Fibroblast of lung (primary cell): ENCODE data around the gene DNTT. TPM values are rescaled to one million over a fixed set of nuclear protein-coding genes. Genes with fewer than 3 reads are reported as not detected.

Experiments used
- DNase-seq, 2 donors: peaks; one replicate each; pipeline versions ENCODE4 v3.0.0 to v3.0.0-alpha.2; 2010; ENCODE audit warnings: low read depth in 2 of 2
- H2AFZ ChIP-seq: 2 replicates; pipeline ENCODE4 v1.5.1; 2012; ENCODE audit warnings: low read length, control low read depth, inconsistent platforms
- H3K27ac ChIP-seq: 2 replicates; pipeline ENCODE4 v1.5.1; 2011; ENCODE audit warnings: low read length, control low read depth; ENCODE audit not compliant: insufficient read depth
- H3K27me3 ChIP-seq: 2 replicates; pipeline ENCODE4 v1.5.1; 2011; ENCODE audit warnings: mild to moderate bottlenecking, low read length; ENCODE audit not compliant: control insufficient read depth, insufficient read depth
- H3K36me3 ChIP-seq: 2 replicates; pipeline ENCODE4 v1.5.1; 2011; ENCODE audit warnings: low read length; ENCODE audit not compliant: control insufficient read depth, insufficient read depth
- H3K4me1 ChIP-seq: 2 replicates; pipeline ENCODE4 v1.5.1; 2011; ENCODE audit warnings: low read length; ENCODE audit not compliant: control insufficient read depth, insufficient read depth; ENCODE audit errors: extremely low read depth
- H3K4me2 ChIP-seq: 2 replicates; pipeline ENCODE4 v1.5.1; 2011; ENCODE audit warnings: low read length, control low read depth; ENCODE audit not compliant: insufficient read depth; ENCODE audit errors: extremely low read depth
- H3K4me3 ChIP-seq, 4 experiments: fragments of 200-600 bp in 1 of 4; sonication (generic) in 1 of 4; replicated peaks in 1 of 4; 2 replicates each; pipeline ENCODE4 v1.5.1; 2011 to 2016; ENCODE audit warnings: low read length in 4 of 4, low read depth in 3 of 4, mild to moderate bottlenecking in 3 of 4, control low read depth in 2 of 4, inconsistent platforms in 1 of 4, mixed read lengths in 1 of 4; ENCODE audit not compliant: insufficient read depth in 1 of 4; ENCODE audit errors: control extremely low read depth in 1 of 4
- H3K79me2 ChIP-seq: 2 replicates; pipeline ENCODE4 v1.5.1; 2012; ENCODE audit warnings: mild to moderate bottlenecking, low read length, inconsistent platforms; ENCODE audit not compliant: control insufficient read depth, insufficient read depth
- H3K9ac ChIP-seq: 2 replicates; pipeline ENCODE4 v1.5.1; 2011; ENCODE audit warnings: mild to moderate bottlenecking, low read length, control low read depth; ENCODE audit not compliant: insufficient read depth
- H3K9me3 ChIP-seq: 2 replicates; pipeline ENCODE4 v1.5.1; 2012; ENCODE audit warnings: low read depth, low read length; ENCODE audit not compliant: control insufficient read depth, insufficient read depth
- H4K20me1 ChIP-seq: 2 replicates; pipeline ENCODE4 v1.5.1; 2011; ENCODE audit warnings: low read length; ENCODE audit not compliant: control insufficient read depth, insufficient read depth; ENCODE audit errors: extremely low read depth
- EZH2 ChIP-seq: IDR thresholded peaks from 2 replicates; pipeline ENCODE4 v1.5.1; 2012; ENCODE audit warnings: low read length, control low read depth, mild to moderate bottlenecking; ENCODE audit errors: missing control alignments
- polyA plus RNA-seq, 2 donors: library from polyadenylated mRNA; depleted of rRNA in 1 of 2; stranded (reverse) in 1 of 2; unstranded in 1 of 2; fragments of >200 nt; gene quantifications; 2 replicates each; pipeline ENCODE4 v1.2.1, GENCODE V29; 2011 to 2012; ENCODE audit warnings: missing spikeins in 1 of 2
- total RNA-seq: library from RNA; depleted of rRNA; stranded (reverse); fragments of >200 nt; gene quantifications from 2 replicates; pipeline ENCODE4 v1.2.1, GENCODE V29; 2014
- TF ChIP-seq, protein P1 (sequence below), 2 donors: IDR thresholded peaks in 1 of 2; conservative IDR thresholded peaks in 1 of 2; 1 replicate in 1 of 2; 2 replicates in 1 of 2; pipeline ENCODE4 v1.5.1; 2011 to 2012; ENCODE audit warnings: low read length in 2 of 2, control low read depth in 1 of 2, inconsistent platforms in 1 of 2, low read depth in 1 of 2, mild to moderate bottlenecking in 1 of 2

Gene DNTT
- total and polyA plus RNA-seq, 2 donors (not counting 1 experiment from before 2014, with no cell fraction given) = not detected

DNA sequence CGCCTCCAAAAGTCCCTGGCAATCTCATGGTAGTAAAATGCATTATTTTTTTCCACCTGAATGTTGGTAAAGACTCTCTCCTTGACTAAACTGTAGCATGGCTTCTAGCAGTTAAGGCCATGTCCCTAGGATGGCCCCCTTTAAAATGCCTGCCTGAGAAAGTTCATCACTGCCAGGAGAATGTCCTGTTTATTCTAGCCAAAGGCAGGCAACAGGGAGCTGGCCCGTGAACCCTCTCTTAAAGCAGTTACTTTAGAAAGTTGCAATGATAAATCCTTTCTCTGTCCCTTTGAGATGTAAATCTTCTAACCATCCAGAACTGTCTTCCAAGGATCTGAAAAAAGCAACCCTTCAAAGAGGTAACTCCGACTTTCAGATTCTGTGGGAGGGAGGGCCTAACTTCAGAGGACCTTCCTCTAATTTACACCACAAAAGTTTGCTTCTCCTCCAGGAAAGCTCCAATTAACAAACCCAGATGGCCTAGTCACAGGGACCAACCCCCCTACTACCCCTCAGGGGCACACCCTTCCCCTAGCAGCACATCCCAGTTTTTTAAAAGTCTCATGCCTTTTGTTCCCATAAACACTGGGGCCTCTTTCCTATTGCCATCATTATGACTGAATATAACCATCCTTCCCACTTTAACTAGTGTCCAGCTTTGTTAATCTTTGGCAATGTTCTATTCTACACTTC, 5.5 kb downstream of the DNTT start:
- no peak overlapping the region for H3K27ac ChIP-seq
- H3K36me3 ChIP-seq = no peaks in the 10 kb centered on the region
- H3K79me2 ChIP-seq = no peaks in the 10 kb centered on the region
- no peaks in the 10 kb centered on the region for H4K20me1 ChIP-seq
- no peak for DNase-seq
- H3K9me3 ChIP-seq = no peaks in the 10 kb centered on the region
- H3K9ac ChIP-seq = no peak overlapping the region
- H2AFZ ChIP-seq = no peak overlapping the region
- H3K4me3 ChIP-seq = no peak overlapping the region
- H3K4me1 ChIP-seq = no peaks in the 10 kb centered on the region
- no peak for TF ChIP-seq EZH2
- TF ChIP-seq, protein P1, sequence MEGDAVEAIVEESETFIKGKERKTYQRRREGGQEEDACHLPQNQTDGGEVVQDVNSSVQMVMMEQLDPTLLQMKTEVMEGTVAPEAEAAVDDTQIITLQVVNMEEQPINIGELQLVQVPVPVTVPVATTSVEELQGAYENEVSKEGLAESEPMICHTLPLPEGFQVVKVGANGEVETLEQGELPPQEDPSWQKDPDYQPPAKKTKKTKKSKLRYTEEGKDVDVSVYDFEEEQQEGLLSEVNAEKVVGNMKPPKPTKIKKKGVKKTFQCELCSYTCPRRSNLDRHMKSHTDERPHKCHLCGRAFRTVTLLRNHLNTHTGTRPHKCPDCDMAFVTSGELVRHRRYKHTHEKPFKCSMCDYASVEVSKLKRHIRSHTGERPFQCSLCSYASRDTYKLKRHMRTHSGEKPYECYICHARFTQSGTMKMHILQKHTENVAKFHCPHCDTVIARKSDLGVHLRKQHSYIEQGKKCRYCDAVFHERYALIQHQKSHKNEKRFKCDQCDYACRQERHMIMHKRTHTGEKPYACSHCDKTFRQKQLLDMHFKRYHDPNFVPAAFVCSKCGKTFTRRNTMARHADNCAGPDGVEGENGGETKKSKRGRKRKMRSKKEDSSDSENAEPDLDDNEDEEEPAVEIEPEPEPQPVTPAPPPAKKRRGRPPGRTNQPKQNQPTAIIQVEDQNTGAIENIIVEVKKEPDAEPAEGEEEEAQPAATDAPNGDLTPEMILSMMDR (conservative IDR thresholded peaks at IDR 0.05 in 1 of 2, IDR thresholded peaks at IDR 0.05 in 1 of 2; ENCODE audit: low read depth in 1 of 2, low read length in 2 of 2) = no peak
- H3K4me2 ChIP-seq = no peak overlapping the region
- no peaks in the 10 kb centered on the region for H3K27me3 ChIP-seq

DNA sequence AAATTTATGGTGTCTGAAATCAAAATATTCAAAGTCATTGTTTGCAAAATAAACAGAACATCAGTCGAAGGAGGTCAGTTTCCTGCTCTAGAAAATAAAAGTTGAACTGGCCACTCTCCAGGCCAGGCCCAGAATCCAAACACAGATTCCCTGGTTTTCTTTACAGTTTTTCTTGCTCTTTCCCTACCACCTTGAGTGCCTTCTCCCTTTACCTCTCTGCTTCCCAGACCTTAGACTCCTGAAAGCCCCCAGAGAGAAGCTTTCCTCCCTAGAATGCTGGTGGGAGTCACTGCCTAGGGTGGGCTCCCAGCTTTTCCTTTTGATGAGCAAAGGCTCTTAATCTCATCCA, 6.1 kb downstream of the DNTT start:
- Histone ChIP-seq H3K4me1 (no peaks in the 10 kb centered on the region), H2AFZ (no peak overlapping the region), H3K36me3 (no peaks in the 10 kb centered on the region), H3K4me3 (no peak overlapping the region), H3K27me3 (no peaks in the 10 kb centered on the region), H4K20me1 (no peaks in the 10 kb centered on the region), H3K4me2 (no peak overlapping the region), H3K27ac (no peak overlapping the region), H3K9me3 (no peaks in the 10 kb centered on the region), H3K9ac (no peak overlapping the region), H3K79me2 (no peaks in the 10 kb centered on the region)
- DNase-seq = no peak
- TF ChIP-seq EZH2 = no peak
- TF ChIP-seq, protein P1 (conservative IDR thresholded peaks at IDR 0.05 in 1 of 2, IDR thresholded peaks at IDR 0.05 in 1 of 2; ENCODE audit: low read depth in 1 of 2, low read length in 2 of 2) = no peak

DNA sequence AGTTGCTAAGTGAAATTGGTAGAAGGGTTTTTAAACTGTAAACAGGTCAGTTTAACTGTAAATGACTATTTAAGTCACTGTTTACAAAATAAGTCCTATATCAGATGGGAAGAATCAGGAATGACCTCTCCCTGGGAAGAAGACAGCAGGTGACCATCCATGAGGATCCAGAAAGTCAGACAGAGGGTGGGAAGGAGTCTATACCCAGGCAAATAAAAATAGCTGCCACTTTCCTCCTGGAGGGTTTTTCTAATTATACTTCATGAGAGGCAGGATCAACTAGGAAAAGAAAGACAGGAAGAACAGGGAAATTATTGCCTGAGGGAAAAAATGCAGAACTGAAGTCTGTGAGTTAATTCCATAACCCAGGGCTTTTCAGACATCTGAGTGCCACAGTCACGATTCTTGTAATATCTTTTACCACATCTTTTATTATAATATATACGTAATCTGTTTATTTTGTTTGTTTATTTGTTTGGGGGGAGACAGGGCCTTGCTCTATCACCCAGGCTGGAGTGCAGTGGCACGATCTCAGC, 7.0 kb downstream of the DNTT start:
- no peaks in the 10 kb centered on the region for H3K36me3 ChIP-seq
- no peaks in the 10 kb centered on the region for H3K4me1 ChIP-seq
- no peaks in the 10 kb centered on the region for H4K20me1 ChIP-seq
- H3K9ac ChIP-seq = no peak overlapping the region
- no peak overlapping the region for H3K27ac ChIP-seq
- H3K4me3 ChIP-seq = no peak overlapping the region
- no peaks in the 10 kb centered on the region for H3K79me2 ChIP-seq
- no peak overlapping the region for H3K4me2 ChIP-seq
- no peaks in the 10 kb centered on the region for H3K27me3 ChIP-seq
- no peak for DNase-seq
- TF ChIP-seq EZH2 = no peak
- TF ChIP-seq, protein P1 (conservative IDR thresholded peaks at IDR 0.05 in 1 of 2, IDR thresholded peaks at IDR 0.05 in 1 of 2; ENCODE audit: low read depth in 1 of 2, low read length in 2 of 2) = no peak
- no peak overlapping the region for H2AFZ ChIP-seq
- no peaks in the 10 kb centered on the region for H3K9me3 ChIP-seq
